Measurements from ENCODE around the gene UNK.

DNA sequence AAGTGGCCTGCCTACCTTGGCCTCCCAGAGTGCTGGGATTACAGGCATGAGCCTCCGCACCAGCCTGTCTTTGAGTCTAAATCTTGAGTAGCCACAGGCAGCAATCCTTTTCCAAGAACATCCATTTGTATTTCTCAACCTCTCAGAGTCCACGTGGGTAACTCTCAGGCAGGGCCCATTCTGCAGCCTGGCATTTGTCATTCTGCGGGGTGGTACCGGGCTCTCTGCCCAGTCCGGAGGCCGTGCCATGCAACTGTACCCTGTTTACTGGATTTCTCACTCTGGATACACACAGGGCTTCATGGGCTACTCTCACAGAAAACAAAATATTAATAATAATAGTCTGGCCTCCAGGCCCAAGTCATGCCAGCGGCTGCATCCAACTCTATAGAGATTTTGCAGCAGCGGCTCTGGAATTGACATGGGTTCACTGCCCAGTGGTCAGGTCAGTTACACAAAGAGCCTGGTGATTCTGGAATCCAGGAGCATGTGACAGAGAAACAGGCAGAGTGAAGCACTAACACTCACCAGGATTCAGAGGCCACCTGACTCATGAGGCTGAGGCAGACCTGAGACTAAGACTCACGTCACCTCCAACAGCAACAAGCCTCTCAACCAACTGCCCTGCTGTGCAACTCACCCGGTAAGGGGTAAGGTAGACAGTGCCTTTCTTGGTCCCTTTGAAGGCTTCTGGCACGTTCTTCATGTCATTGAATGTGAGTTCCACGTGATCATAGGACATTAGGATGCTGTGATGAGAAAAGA lies 66.5 kb downstream of the UNK start:
- TF ChIP-seq CTCF (IDR thresholded peaks at IDR 0.05; ENCODE audit: low read length), result no peak
- no peak for TF ChIP-seq EZH2 (IDR thresholded peaks at IDR 0.05; ENCODE audit: borderline replicate concordance, low read length)

Data from OCI-LY1 (cell line).